SK-N-SH (cell line): ENCODE data around the gene PWWP2B. TPM values are rescaled to one million over a fixed set of nuclear protein-coding genes. Genes with fewer than 3 reads are reported as not detected.

Source experiments
- CTCF ChIA-PET: fragments of 300-600, 350-600 bp; formaldehyde crosslinking; extraction: SDS; loops from one replicate; lab custom pipeline; 2021; lab: Yijun Ruan, JAX
- POLR2A ChIA-PET: fragments of 350-600 bp; sonication (Branson Sonifier 250); formaldehyde crosslinking; extraction: SDS; loops from one replicate; lab custom pipeline; 2020; ENCODE audit warnings: antibody characterized with exemption, inconsistent platforms; lab: Yijun Ruan, JAX
- DNase-seq: peaks from one replicate; pipeline ENCODE4 v3.0.0; 2012
- H2AFZ ChIP-seq: fragments of 200-600 bp; sonication (generic); 2 replicates; pipeline ENCODE4 v1.8.1; 2016; ENCODE audit warnings: antibody characterized with exemption, mild to moderate bottlenecking, low read depth
- H3F3A ChIP-seq: fragments of 200-600 bp; sonication (generic); replicated peaks from 2 replicates; pipeline ENCODE3; 2016; ENCODE audit warnings: antibody characterized with exemption, mild to moderate bottlenecking; ENCODE audit not compliant: insufficient read depth
- H3K27ac ChIP-seq, 2 experiments: fragments of 200-500 bp in 1 of 2; fragments of 200-600 bp in 1 of 2; sonication (Bioruptor generic) in 1 of 2; sonication (generic), shearing (Covaris generic) in 1 of 2; 2 replicates each; pipeline versions ENCODE4 v1.5.1 to v1.6.1; 2014 to 2016; ENCODE audit warnings: low read depth in 2 of 2, inconsistent platforms in 1 of 2, low read length in 1 of 2, mild to moderate bottlenecking in 1 of 2, mixed read lengths in 1 of 2
- H3K27me3 ChIP-seq: fragments of 200-600 bp; sonication (generic), shearing (Covaris generic); 2 replicates; pipeline ENCODE4 v1.6.1; 2016; ENCODE audit warnings: mixed run types; ENCODE audit not compliant: insufficient read depth
- H3K36me3 ChIP-seq, 2 experiments: fragments of 200-500 bp in 1 of 2; fragments of 200-600 bp in 1 of 2; sonication (Bioruptor generic) in 1 of 2; sonication (generic) in 1 of 2; replicated peaks in 1 of 2; 2 replicates each; pipeline versions ENCODE3 to v1.5.1; 2014 to 2016; ENCODE audit warnings: low read length in 1 of 2, mild to moderate bottlenecking in 1 of 2; ENCODE audit not compliant: insufficient read depth in 2 of 2, control insufficient read depth in 1 of 2
- H3K4me1 ChIP-seq, 2 experiments: fragments of 200-500 bp in 1 of 2; fragments of 200-600 bp in 1 of 2; sonication (Bioruptor generic) in 1 of 2; sonication (generic), shearing (Covaris generic) in 1 of 2; 2 replicates each; pipeline versions ENCODE4 v1.5.1 to v1.6.1; 2014 to 2016; ENCODE audit warnings: low read depth in 1 of 2, low read length in 1 of 2, mixed run types in 1 of 2; ENCODE audit not compliant: insufficient read depth in 2 of 2, control insufficient read depth in 1 of 2
- H3K4me2 ChIP-seq: fragments of 200-600 bp; sonication (generic), shearing (Covaris generic); 2 replicates; pipeline ENCODE4 v1.6.1; 2017; ENCODE audit warnings: mixed run types
- H3K4me3 ChIP-seq, 2 experiments: fragments of 200-500 bp in 1 of 2; fragments of 200-600 bp in 1 of 2; sonication (Bioruptor generic) in 1 of 2; sonication (generic), shearing (Covaris generic) in 1 of 2; 2 replicates each; pipeline versions ENCODE4 v1.5.1 to v1.8.1; 2014 to 2016; ENCODE audit warnings: low read depth in 2 of 2, inconsistent platforms in 1 of 2, low read length in 1 of 2, mild to moderate bottlenecking in 1 of 2, mixed read lengths in 1 of 2, moderate library complexity in 1 of 2
- H3K79me2 ChIP-seq: fragments of 200-600 bp; sonication (generic); 2 replicates; pipeline ENCODE4 v1.8.1; 2017; ENCODE audit warnings: mild to moderate bottlenecking; ENCODE audit not compliant: insufficient read depth
- H3K9ac ChIP-seq: fragments of 200-600 bp; sonication (generic); 2 replicates; pipeline ENCODE4 v1.6.1; 2017; ENCODE audit warnings: mixed run types
- H3K9me2 ChIP-seq: fragments of 200-600 bp; sonication (generic); 2 replicates; pipeline ENCODE4 v1.6.1; 2017; ENCODE audit warnings: mixed run types
- H3K9me3 ChIP-seq: fragments of 200-600 bp; sonication (generic); 2 replicates; pipeline ENCODE4 v1.6.1; 2017; ENCODE audit warnings: mixed run types, mild to moderate bottlenecking, moderate library complexity
- H4K20me1 ChIP-seq: fragments of 200-600 bp; sonication (generic); 2 replicates; pipeline ENCODE4 v1.6.1; 2017; ENCODE audit warnings: mild to moderate bottlenecking, mixed run types; ENCODE audit not compliant: insufficient read depth
- CTCF ChIP-seq: fragments of 200-600 bp; sonication (generic); IDR thresholded peaks from 2 replicates; pipeline ENCODE4 v1.6.1; 2017; ENCODE audit warnings: antibody characterized with exemption, mild to moderate bottlenecking, moderate library complexity
- EP300 ChIP-seq, 2 experiments: IDR thresholded peaks; 2 replicates each; pipeline versions ENCODE4 v1.4.0 to v1.6.1; 2012; ENCODE audit warnings: borderline replicate concordance in 1 of 2, low read depth in 1 of 2, low read length in 1 of 2
- FOSL2 ChIP-seq: IDR thresholded peaks from 2 replicates; pipeline ENCODE4 v1.4.0; 2012; ENCODE audit warnings: low read depth, mild to moderate bottlenecking, moderate library complexity, borderline replicate concordance
- FOXM1 ChIP-seq: IDR thresholded peaks from 2 replicates; pipeline ENCODE4 v1.4.0; 2012; ENCODE audit warnings: low read depth, mild to moderate bottlenecking
- GABPA ChIP-seq: IDR thresholded peaks from 2 replicates; pipeline ENCODE4 v1.4.0; 2012; ENCODE audit warnings: low read depth, mild to moderate bottlenecking
- GATA2 ChIP-seq: sonication (generic); formaldehyde crosslinking; IDR thresholded peaks from 2 replicates; pipeline ENCODE4 v1.5.0; 2020; ENCODE audit warnings: mild to moderate bottlenecking, missing genetic modification reagents
- MAX ChIP-seq: IDR thresholded peaks from 2 replicates; pipeline ENCODE4 v1.4.0; 2012; ENCODE audit warnings: low read depth
- MXI1 ChIP-seq: IDR thresholded peaks from 2 replicates; pipeline ENCODE4 v1.6.1; 2012; ENCODE audit warnings: mild to moderate bottlenecking, low read depth, low read length, improper control_type of control experiment
- NFIC ChIP-seq: IDR thresholded peaks from 2 replicates; pipeline ENCODE4 v1.4.0; 2012; ENCODE audit warnings: borderline replicate concordance
- NRF1 ChIP-seq: IDR thresholded peaks from 2 replicates; pipeline ENCODE4 v1.6.1; 2012; ENCODE audit warnings: low read depth, mild to moderate bottlenecking, low read length
- PBX3 ChIP-seq: IDR thresholded peaks from 2 replicates; pipeline ENCODE4; 2012
- POLR2AphosphoS5 ChIP-seq: IDR thresholded peaks from 2 replicates; pipeline ENCODE4 v1.6.1; 2012; ENCODE audit warnings: low read depth, low read length
- RAD21 ChIP-seq: IDR thresholded peaks from 2 replicates; pipeline ENCODE4 v1.6.1; 2012; ENCODE audit warnings: mild to moderate bottlenecking, low read length
- RCOR1 ChIP-seq: fragments of 150-350 bp; IDR thresholded peaks from 2 replicates; pipeline ENCODE4 v1.6.1; 2017; ENCODE audit warnings: antibody characterized with exemption, low read length
- RFX5 ChIP-seq: IDR thresholded peaks from 2 replicates; pipeline ENCODE4 v1.6.1; 2012; ENCODE audit warnings: mild to moderate bottlenecking, improper control_type of control experiment, low read length
- SMC3 ChIP-seq: IDR thresholded peaks from 2 replicates; pipeline ENCODE4 v1.6.1; 2012; ENCODE audit warnings: low read depth, low read length, improper control_type of control experiment
- TCF12 ChIP-seq: IDR thresholded peaks from 2 replicates; pipeline ENCODE4 v1.4.0; 2012
- USF1 ChIP-seq: IDR thresholded peaks from 2 replicates; pipeline ENCODE4 v1.4.0; 2012; ENCODE audit warnings: low read depth, borderline replicate concordance
- USF2 ChIP-seq: fragments of 150-350 bp; IDR thresholded peaks from 2 replicates; pipeline ENCODE4 v1.6.1; 2017; ENCODE audit warnings: antibody characterized with exemption, low read length, low read depth, borderline replicate concordance
- YY1 ChIP-seq: IDR thresholded peaks from 2 replicates; pipeline ENCODE4 v1.4.0; 2012; ENCODE audit warnings: low read depth, mild to moderate bottlenecking
- ZBTB33 ChIP-seq: IDR thresholded peaks from 2 replicates; pipeline ENCODE4 v1.4.0; 2012; ENCODE audit warnings: low read depth, borderline replicate concordance
- WGBS: methylation state at CpG from one replicate; pipeline ENCODE4 v1.1.6; 2017; ENCODE audit warnings: low lambda C conversion rate; 5-methylcytosine and 5-hydroxymethylcytosine counted together
- polyA plus RNA-seq, 3 experiments: library from polyadenylated mRNA; depleted of rRNA; stranded (reverse); fragments of >200 nt; gene quantifications; 2 replicates each; pipeline ENCODE4 v1.2.3, GENCODE V29; 2012

Gene PWWP2B
- polyA plus RNA-seq, 1 of the 3 experiments (the other 2 are of a cell fraction), result 2.4 TPM

GRCh38 chr10:132406181-132406580 is 9.2 kb downstream of the PWWP2B start:
- no peak for DNase-seq
- Histone ChIP-seq H2AFZ (no peak overlapping the region), H3K27ac (no peak overlapping the region), H3K79me2 (no peaks in the 10 kb centered on the region), H3K36me3 (peaks cover 0 to 13% of the 10 kb centered on the region in 2 experiments), H3K4me2 (no peak overlapping the region), H3K27me3 (no peaks in the 10 kb centered on the region), H3F3A (no peaks in the 10 kb centered on the region), H3K9me2 (no peaks in the 10 kb centered on the region), H3K9me3 (no peaks in the 10 kb centered on the region), H4K20me1 (no peaks in the 10 kb centered on the region), H3K9ac (no peak overlapping the region), H3K4me3 (no peak overlapping the region), H3K4me1 (peaks cover 0 to 17% of the 10 kb centered on the region in 2 experiments; a peak in 1 of 4 replicates)
- no peak for TF ChIP-seq NFIC
- TF ChIP-seq USF2, result no peak
- no peak for TF ChIP-seq PBX3
- TF ChIP-seq FOXM1, result no peak
- TF ChIP-seq GATA2, result no peak
- TF ChIP-seq ZBTB33, result no peak
- no peak for TF ChIP-seq CTCF
- TF ChIP-seq MAX, result no peak
- TF ChIP-seq SMC3, result no peak
- ChIA-PET POLR2A (no interaction called here), CTCF (interaction anchor here (1.3 kb wide), 1 partner anchor 46 kb away, joined by 5 read pairs; no protein-coding TSS in a partner anchor)
- WGBS, result 92% methylated on average over 15 of the region's 17 CpGs

- H3K4me1 ChIP-seq, result peaks cover 0 to 21% of the 10 kb centered on the region in 2 experiments; a peak in 1 of 4 replicates
- no peaks in the 10 kb centered on the region for H3K9me3 ChIP-seq
- no peaks in the 10 kb centered on the region for H3K79me2 ChIP-seq
- H3K9me2 ChIP-seq, result no peaks in the 10 kb centered on the region
- H3K9ac ChIP-seq, result no peak overlapping the region
- H2AFZ ChIP-seq, result no peak overlapping the region
- no peak overlapping the region for H3K4me3 ChIP-seq
- CTCF ChIA-PET, result interaction anchor here (1.3 kb wide), 1 partner anchor 46 kb away, joined by 5 read pairs; no protein-coding TSS in a partner anchor
- peak overlapping the region in 1 of 2 experiments; percentile 40; a peak in 1 of 4 replicates for H3K27ac ChIP-seq
- peaks cover 0 to 13% of the 10 kb centered on the region in 2 experiments for H3K36me3 ChIP-seq
- no peaks in the 10 kb centered on the region for H3K27me3 ChIP-seq
- no peaks in the 10 kb centered on the region for H3F3A ChIP-seq
- WGBS, result 94% methylated on average over 3 of the region's 16 CpGs
- POLR2A ChIA-PET, result no interaction called here
- no peak overlapping the region for H3K4me2 ChIP-seq
- no peaks in the 10 kb centered on the region for H4K20me1 ChIP-seq
- DNase-seq, result no peak
- TF ChIP-seq RFX5, result no peak
- no peak for TF ChIP-seq MXI1
- no peak for TF ChIP-seq NFIC
- TF ChIP-seq FOSL2, result no peak
- no peak for TF ChIP-seq TCF12
- no peak for TF ChIP-seq NRF1
- TF ChIP-seq EP300 (IDR thresholded peaks at IDR 0.05; ENCODE audit: borderline replicate concordance in 1 of 2, low read depth in 1 of 2, low read length in 1 of 2), result no peak
- no peak for TF ChIP-seq POLR2AphosphoS5
- no peak for TF ChIP-seq YY1
- TF ChIP-seq RCOR1, result no peak
- TF ChIP-seq GABPA, result no peak
- TF ChIP-seq PBX3, result no peak
- TF ChIP-seq USF1, result no peak
- TF ChIP-seq GATA2, result no peak
- TF ChIP-seq RAD21, result no peak
Measured at GRCh38 chr10:132406750-132407149, 9.8 kb downstream of the PWWP2B start.
